WTC11 (cell line): ENCODE data around the gene P4HTM. TPM values are rescaled to one million over a fixed set of nuclear protein-coding genes. Genes with fewer than 3 reads are reported as not detected.
A peak's percentile ranks its signal among the peaks of the same experiment; 100 is the strongest.

Source experiments
- AR ChIP-seq: fragments of 250-450 bp; sonication (Bioruptor Pico); IDR thresholded peaks from 2 replicates; pipeline ENCODE4 v1.9.0; 2021; ENCODE audit warnings: mild to moderate bottlenecking
- ATF3 ChIP-seq: sonication (generic); formaldehyde crosslinking; conservative IDR thresholded peaks from 2 replicates; pipeline ENCODE4 v1.8.1; 2022; ENCODE audit warnings: mild to moderate bottlenecking, missing genetic modification reagents
- CDX4 ChIP-seq: fragments of 250-450 bp; sonication (Bioruptor Pico); IDR thresholded peaks from 2 replicates; pipeline ENCODE4 v1.9.0; 2021; ENCODE audit warnings: moderate library complexity, mild to moderate bottlenecking, inconsistent platforms, borderline replicate concordance
- E2F1 ChIP-seq: sonication (generic); formaldehyde crosslinking; IDR thresholded peaks from 2 replicates; pipeline ENCODE4 v1.8.0; 2022; ENCODE audit warnings: mild to moderate bottlenecking, missing genetic modification reagents
- E2F5 ChIP-seq: sonication (generic); formaldehyde crosslinking; IDR thresholded peaks from 2 replicates; pipeline ENCODE4 v1.8.1; 2022; ENCODE audit warnings: mild to moderate bottlenecking, moderate library complexity, missing genetic modification reagents
- FOXP1 ChIP-seq: sonication (generic); formaldehyde crosslinking; IDR thresholded peaks from 2 replicates; pipeline ENCODE4 v1.8.0; 2022; ENCODE audit warnings: missing genetic modification reagents, mild to moderate bottlenecking, moderate library complexity, borderline replicate concordance
- HMGXB4 ChIP-seq: sonication (generic); formaldehyde crosslinking; IDR thresholded peaks from 2 replicates; pipeline ENCODE4 v1.8.1; 2023; ENCODE audit warnings: mild to moderate bottlenecking, moderate library complexity, missing genetic modification reagents
- JUN ChIP-seq: sonication (generic); formaldehyde crosslinking; IDR thresholded peaks from 2 replicates; pipeline ENCODE4 v1.8.0; 2023; ENCODE audit warnings: mild to moderate bottlenecking, missing genetic modification reagents
- MLX ChIP-seq: sonication (generic); formaldehyde crosslinking; IDR thresholded peaks from 2 replicates; pipeline ENCODE4 v1.8.1; 2023; ENCODE audit warnings: mild to moderate bottlenecking, missing genetic modification reagents, moderate library complexity
- NFATC4 ChIP-seq: fragments of 250-450 bp; sonication (Bioruptor Pico); IDR thresholded peaks from 2 replicates; pipeline ENCODE4 v1.9.0; 2021; ENCODE audit warnings: mild to moderate bottlenecking
- NR1H2 ChIP-seq: sonication (generic); formaldehyde crosslinking; IDR thresholded peaks from 2 replicates; pipeline ENCODE4 v1.9.0; 2021; ENCODE audit warnings: mild to moderate bottlenecking, moderate library complexity, missing genetic modification reagents
- OVOL2 ChIP-seq: fragments of 250-450 bp; sonication (Bioruptor Pico); IDR thresholded peaks from 2 replicates; pipeline ENCODE4 v1.9.0; 2021; ENCODE audit warnings: mild to moderate bottlenecking, borderline replicate concordance
- PRDM15 ChIP-seq: sonication (generic); formaldehyde crosslinking; IDR thresholded peaks from 2 replicates; pipeline ENCODE4 v1.8.0; 2022; ENCODE audit warnings: missing genetic modification reagents
- PRRX2 ChIP-seq: fragments of 250-450 bp; sonication (Bioruptor Pico); IDR thresholded peaks from 2 replicates; pipeline ENCODE4 v1.8.0; 2021; ENCODE audit warnings: mild to moderate bottlenecking
- SMAD4 ChIP-seq: sonication (generic); formaldehyde crosslinking; IDR thresholded peaks from 2 replicates; pipeline ENCODE4 v1.8.0; 2022; ENCODE audit warnings: mild to moderate bottlenecking, missing genetic modification reagents
- TP53 ChIP-seq: sonication (generic); formaldehyde crosslinking; IDR thresholded peaks from 2 replicates; pipeline ENCODE4 v1.8.1; 2023; ENCODE audit warnings: mild to moderate bottlenecking, missing genetic modification reagents
- ZNF138 ChIP-seq: sonication (generic); formaldehyde crosslinking; conservative IDR thresholded peaks from 2 replicates; pipeline ENCODE4 v1.8.1; 2022; ENCODE audit warnings: mild to moderate bottlenecking, moderate library complexity, missing genetic modification reagents
- ZNF281 ChIP-seq: sonication (generic); formaldehyde crosslinking; IDR thresholded peaks from 2 replicates; pipeline ENCODE4 v1.8.0; 2023; ENCODE audit warnings: mild to moderate bottlenecking, missing genetic modification reagents
- ZNF317 ChIP-seq: sonication (generic); formaldehyde crosslinking; IDR thresholded peaks from 2 replicates; pipeline ENCODE4 v1.8.1; 2023; ENCODE audit warnings: low read depth, mild to moderate bottlenecking, moderate library complexity, missing genetic modification reagents, borderline replicate concordance
- ZNF416 ChIP-seq: fragments of 250-450 bp; sonication (Bioruptor Pico); IDR thresholded peaks from 2 replicates; pipeline ENCODE4 v1.9.0; 2021; ENCODE audit warnings: mild to moderate bottlenecking, inconsistent platforms
- ZNF671 ChIP-seq: fragments of 250-450 bp; sonication (Bioruptor Pico); IDR thresholded peaks from 2 replicates; pipeline ENCODE4 v1.8.0; 2021; ENCODE audit warnings: mild to moderate bottlenecking
- total RNA-seq: library from RNA; stranded (reverse); gene quantifications from 3 replicates; pipeline ENCODE4 v1.2.3, GENCODE V29; 2021

The P4HTM gene
- total RNA-seq, 1 experiment from 2014 or later = 21.9 TPM

- TF ChIP-seq CDX4 (CRISPR knock-in tag) (no peak; the same call in 1 of the 2 replicates), ZNF281 (CRISPR knock-in tag) (peak; percentile 84), ZNF671 (CRISPR knock-in tag) (no peak), TP53 (CRISPR knock-in tag) (0 out of 2 replicates have a peak, but pooled peaks have one; percentile 78), OVOL2 (CRISPR knock-in tag) (no peak; the same call in 1 of the 2 replicates), PRDM15 (CRISPR knock-in tag) (no peak), ZNF416 (CRISPR knock-in tag) (peak; percentile 94), NFATC4 (CRISPR knock-in tag) (peak; percentile 90), AR (CRISPR knock-in tag) (peak; percentile 87; the same call in 1 of the 2 replicates), ZNF138 (CRISPR knock-in tag) (peak; percentile 98), E2F1 (CRISPR knock-in tag) (no peak), HMGXB4 (CRISPR knock-in tag) (peak; percentile 62; the same call in 1 of the 2 replicates), MLX (CRISPR knock-in tag) (peak; percentile 88; the same call in 1 of the 2 replicates), SMAD4 (CRISPR knock-in tag) (0 out of 2 replicates have a peak, but pooled peaks have one; percentile 62), ZNF317 (0 out of 2 replicates have a peak, but pooled peaks have one; percentile 36), NR1H2 (no peak), E2F5 (peak; percentile 96), PRRX2 (CRISPR knock-in tag) (peak; percentile 90), FOXP1 (CRISPR knock-in tag) (peak; percentile 97), ATF3 (no peak), JUN (CRISPR knock-in tag) (no peak; the same call in 1 of the 2 replicates)
Measured at GRCh38 chr3:49028673-49029562, 38.9 kb downstream of the P4HTM start, which contains the start of gene IMPDH2 (continued).
